Vagina (tissue), 2 donors: Measurements from ENCODE around the gene ATP8B3.
A peak's percentile ranks its signal among the peaks of the same experiment; 100 is the strongest.

Experiments
- CTCF ChIP-seq, 3 experiments: fragments of 450-650 bp in 2 of 3; fragments of 200-600 bp in 1 of 3; sonication (generic) in 1 of 3; IDR thresholded peaks; one replicate each; pipeline ENCODE4 v1.5.1; 2017 to 2019; ENCODE audit warnings: antibody characterized with exemption in 3 of 3, mild to moderate bottlenecking in 2 of 3, moderate library complexity in 2 of 3
- POLR2A ChIP-seq, 2 donors: fragments of 450-650 bp; IDR thresholded peaks; one replicate each; pipeline ENCODE4 v1.6.1; 2017; ENCODE audit warnings: antibody characterized with exemption in 2 of 2, mild to moderate bottlenecking in 2 of 2, moderate library complexity in 2 of 2

GRCh38 chr19:1837625-1838105 is 25.6 kb upstream of the ATP8B3 start:
- TF ChIP-seq POLR2A (IDR thresholded peaks at IDR 0.05) (no peak), CTCF (IDR thresholded peaks at IDR 0.05) (peak in 2 of 3 experiments; percentile 24 to 39)
